HL-60 (cell line): ENCODE results near the gene CHCHD10.
A peak's percentile ranks its signal among the peaks of the same experiment; 100 is the strongest.

ENCODE experiments used
- DNase-seq, 2 experiments: peaks; one replicate each; pipeline ENCODE4 v3.0.0-alpha.2; 2010 to 2020; ENCODE audit warnings: low read depth in 1 of 2, low spot score in 1 of 2
- H3K27ac ChIP-seq: fragments of 250-450 bp; sonication (Bioruptor Pico); replicated peaks from 2 replicates; pipeline ENCODE4 v1.5.1; 2020; ENCODE audit warnings: mild to moderate bottlenecking, moderate library complexity
- H3K27me3 ChIP-seq: fragments of 250-450 bp; sonication (Bioruptor Pico); 2 replicates; pipeline ENCODE4 v1.5.1; 2021; ENCODE audit warnings: mild to moderate bottlenecking, moderate library complexity; ENCODE audit not compliant: insufficient read depth, poor library complexity, severe bottlenecking
- H3K4me3 ChIP-seq: replicated peaks from 2 replicates; pipeline ENCODE4 v1.5.1; 2011; ENCODE audit warnings: mild to moderate bottlenecking, control low read depth, low read length; ENCODE audit not compliant: insufficient read depth
- CTCF ChIP-seq: IDR thresholded peaks from one replicate; pipeline ENCODE4 v1.5.1; 2011; ENCODE audit warnings: low read length, control low read depth, inconsistent platforms; ENCODE audit not compliant: insufficient read depth
- GABPA ChIP-seq: IDR thresholded peaks from 2 replicates; pipeline ENCODE4 v1.6.1; 2012; ENCODE audit warnings: low read depth
- POLR2AphosphoS5 ChIP-seq: IDR thresholded peaks from 2 replicates; pipeline ENCODE4 v1.6.1; 2012; ENCODE audit warnings: low read depth
- REST ChIP-seq: IDR thresholded peaks from 2 replicates; pipeline ENCODE4 v1.6.1; 2012; ENCODE audit warnings: low read depth; ENCODE audit not compliant: insufficient replicate concordance
- SPI1 ChIP-seq: IDR thresholded peaks from 2 replicates; pipeline ENCODE4 v1.6.1; 2012; ENCODE audit warnings: low read depth, mild to moderate bottlenecking, borderline replicate concordance

Gene CHCHD10

GRCh38 chr22:23789638-23790037 is 21.9 kb upstream of the CHCHD10 start:
- H3K27ac ChIP-seq, result no peak overlapping the region
- TF ChIP-seq POLR2AphosphoS5 (no peak), REST (no peak), GABPA (no peak), CTCF (no peak), SPI1 (no peak)
- no peaks in the 10 kb centered on the region for H3K27me3 ChIP-seq
- no peak overlapping the region for H3K4me3 ChIP-seq
- no peak for DNase-seq

GRCh38 chr22:23789121-23789520 is 21.3 kb upstream of the CHCHD10 start:
- Histone ChIP-seq H3K27ac (no peak overlapping the region), H3K4me3 (no peak overlapping the region), H3K27me3 (no peaks in the 10 kb centered on the region)
- DNase-seq, result no peak
- TF ChIP-seq REST, result no peak
- no peak for TF ChIP-seq POLR2AphosphoS5
- no peak for TF ChIP-seq GABPA
- no peak for TF ChIP-seq CTCF
- no peak for TF ChIP-seq SPI1

GRCh38 chr22:23787910-23788309 is 20.1 kb upstream of the CHCHD10 start:
- peak overlapping the region; percentile 73 for H3K4me3 ChIP-seq
- H3K27me3 ChIP-seq, result no peaks in the 10 kb centered on the region
- no peak for TF ChIP-seq POLR2AphosphoS5
- TF ChIP-seq GABPA, result no peak
- no peak for TF ChIP-seq CTCF
- TF ChIP-seq REST, result no peak
- TF ChIP-seq SPI1, result no peak
- DNase-seq, result no peak
- H3K27ac ChIP-seq, result peak overlapping the region; percentile 97; the same call in 1 of the 2 replicates
